Activated T-cell treated with anti-CD3 and anti-CD28 coated beads, Interleukin-2, amount 50 U/mL, for 24 hours (primary cell): Measurements from ENCODE around the gene GBA3.

Experiments used
- DNase-seq: peaks from one replicate; pipeline ENCODE4 v3.0.0-alpha.2; 2020
- H3K27ac Mint-ChIP-seq: 2 replicates; pipeline ENCODE4 v1.8.0; 2020; ENCODE audit warnings: mild to moderate bottlenecking, mixed read lengths
- H3K27me3 Mint-ChIP-seq: 2 replicates; pipeline ENCODE4 v1.8.0; 2020; ENCODE audit warnings: mixed read lengths
- H3K36me3 Mint-ChIP-seq: 2 replicates; pipeline ENCODE4 v1.8.0; 2020; ENCODE audit warnings: low read depth, mixed read lengths
- H3K4me1 Mint-ChIP-seq: 2 replicates; pipeline ENCODE4 v1.8.0; 2020; ENCODE audit warnings: low read depth, mixed read lengths
- H3K4me3 Mint-ChIP-seq: 2 replicates; pipeline ENCODE4 v1.8.0; 2020; ENCODE audit warnings: mild to moderate bottlenecking, moderate library complexity, mixed read lengths
- H3K9me3 Mint-ChIP-seq: 2 replicates; pipeline ENCODE4 v1.8.0; 2020; ENCODE audit warnings: mixed read lengths

GBA3 gene

GRCh38 chr4:22692736-22693135, at the start of gene GBA3:
GBA3 (plus strand) TSS chr4:22692937.
- H3K9me3 Mint-ChIP-seq = no peaks in the 10 kb centered on the region

GRCh38 chr4:22643952-22644351, 48.8 kb upstream of the GBA3 start:
- H3K27me3 Mint-ChIP-seq = no peaks in the 10 kb centered on the region

More at GRCh38 chr4:22692736-22693135, at the start of gene GBA3:
- Mint-ChIP-seq H3K36me3 (no peaks in the 10 kb centered on the region), H3K27ac (no peak within 1 kb of the TSS), H3K27me3 (no peaks in the 10 kb centered on the region), H3K4me3 (no peak within 1 kb of the TSS), H3K4me1 (peaks cover 13% of the 10 kb centered on the region)
- no peak for DNase-seq

GRCh38 chr4:22645481-22646182, 47.1 kb upstream of the GBA3 start:
- H3K9me3 Mint-ChIP-seq = peaks cover 8% of the 10 kb centered on the region

More at GRCh38 chr4:22643952-22644351, 48.8 kb upstream of the GBA3 start:
- H3K4me1 Mint-ChIP-seq = no peaks in the 10 kb centered on the region
- no peak overlapping the region for H3K27ac Mint-ChIP-seq
- no peaks in the 10 kb centered on the region for H3K36me3 Mint-ChIP-seq
- no peak overlapping the region for H3K4me3 Mint-ChIP-seq
- DNase-seq = no peak
- H3K9me3 Mint-ChIP-seq = peaks cover 14% of the 10 kb centered on the region

GRCh38 chr4:22648996-22649395, 43.7 kb upstream of the GBA3 start:
- no peak overlapping the region for H3K4me3 Mint-ChIP-seq

More at GRCh38 chr4:22645481-22646182, 47.1 kb upstream of the GBA3 start:
- no peaks in the 10 kb centered on the region for H3K27me3 Mint-ChIP-seq
- no peak overlapping the region for H3K4me3 Mint-ChIP-seq
- DNase-seq = no peak
- no peaks in the 10 kb centered on the region for H3K4me1 Mint-ChIP-seq
- H3K27ac Mint-ChIP-seq = no peak overlapping the region
- H3K36me3 Mint-ChIP-seq = no peaks in the 10 kb centered on the region

GRCh38 chr4:22650771-22651170, 42.0 kb upstream of the GBA3 start:
- H3K4me1 Mint-ChIP-seq = peaks cover 10% of the 10 kb centered on the region
- no peaks in the 10 kb centered on the region for H3K27me3 Mint-ChIP-seq
- H3K9me3 Mint-ChIP-seq = peaks cover 8% of the 10 kb centered on the region
- no peak overlapping the region for H3K4me3 Mint-ChIP-seq
- no peak for DNase-seq
- no peak overlapping the region for H3K27ac Mint-ChIP-seq
- H3K36me3 Mint-ChIP-seq = no peaks in the 10 kb centered on the region

More at GRCh38 chr4:22648996-22649395, 43.7 kb upstream of the GBA3 start:
- no peaks in the 10 kb centered on the region for H3K27me3 Mint-ChIP-seq
- no peak for DNase-seq
- peaks cover 6% of the 10 kb centered on the region for H3K9me3 Mint-ChIP-seq
- H3K36me3 Mint-ChIP-seq = no peaks in the 10 kb centered on the region
- H3K27ac Mint-ChIP-seq = no peak overlapping the region
- peaks cover 5% of the 10 kb centered on the region for H3K4me1 Mint-ChIP-seq

GRCh38 chr4:22653752-22654151, 39.0 kb upstream of the GBA3 start:
- Mint-ChIP-seq H3K36me3 (no peaks in the 10 kb centered on the region), H3K4me3 (no peak overlapping the region), H3K27ac (no peak overlapping the region), H3K27me3 (no peaks in the 10 kb centered on the region), H3K9me3 (peaks cover 10% of the 10 kb centered on the region), H3K4me1 (peaks cover 10% of the 10 kb centered on the region)
- no peak for DNase-seq

GRCh38 chr4:22661443-22661842, 31.3 kb upstream of the GBA3 start:
- H3K4me3 Mint-ChIP-seq = no peak overlapping the region
- no peaks in the 10 kb centered on the region for H3K36me3 Mint-ChIP-seq
- no peak for DNase-seq
- H3K27ac Mint-ChIP-seq = no peak overlapping the region
- no peaks in the 10 kb centered on the region for H3K27me3 Mint-ChIP-seq
- H3K9me3 Mint-ChIP-seq = peaks cover 2% of the 10 kb centered on the region
- no peaks in the 10 kb centered on the region for H3K4me1 Mint-ChIP-seq

GRCh38 chr4:22667332-22667940, 25.3 kb upstream of the GBA3 start:
- no peak for DNase-seq
- Mint-ChIP-seq H3K36me3 (no peaks in the 10 kb centered on the region), H3K9me3 (peaks cover 7% of the 10 kb centered on the region), H3K27me3 (no peaks in the 10 kb centered on the region), H3K27ac (no peak overlapping the region), H3K4me3 (no peak overlapping the region), H3K4me1 (peaks cover 33% of the 10 kb centered on the region)

- no peak overlapping the region for H3K4me3 Mint-ChIP-seq
Measured at GRCh38 chr4:22668301-22668700, 24.4 kb upstream of the GBA3 start.

GRCh38 chr4:22668702-22669101, 24.0 kb upstream of the GBA3 start:
- Mint-ChIP-seq H3K9me3 (peaks cover 7% of the 10 kb centered on the region), H3K27ac (peak overlapping the region; percentile 64), H3K27me3 (no peaks in the 10 kb centered on the region), H3K4me3 (no peak overlapping the region), H3K36me3 (no peaks in the 10 kb centered on the region), H3K4me1 (peaks cover 44% of the 10 kb centered on the region)
- DNase-seq = no peak

More at GRCh38 chr4:22668301-22668700, 24.4 kb upstream of the GBA3 start:
- Mint-ChIP-seq H3K36me3 (no peaks in the 10 kb centered on the region), H3K27ac (peak overlapping the region; percentile 28), H3K27me3 (no peaks in the 10 kb centered on the region), H3K4me1 (peaks cover 41% of the 10 kb centered on the region), H3K9me3 (peaks cover 7% of the 10 kb centered on the region)
- no peak for DNase-seq

GRCh38 chr4:22670956-22671355, 21.8 kb upstream of the GBA3 start:
- DNase-seq = no peak
- peaks cover 55% of the 10 kb centered on the region for H3K4me1 Mint-ChIP-seq

GRCh38 chr4:22672519-22672918, 20.2 kb upstream of the GBA3 start:
- Mint-ChIP-seq H3K4me3 (no peak overlapping the region), H3K9me3 (peaks cover 3% of the 10 kb centered on the region), H3K4me1 (peaks cover 65% of the 10 kb centered on the region), H3K27ac (peak overlapping the region; percentile 39), H3K27me3 (no peaks in the 10 kb centered on the region), H3K36me3 (no peaks in the 10 kb centered on the region)
- DNase-seq = no peak

More at GRCh38 chr4:22670956-22671355, 21.8 kb upstream of the GBA3 start:
- Mint-ChIP-seq H3K27ac (no peak overlapping the region), H3K9me3 (peaks cover 7% of the 10 kb centered on the region), H3K27me3 (no peaks in the 10 kb centered on the region), H3K4me3 (no peak overlapping the region), H3K36me3 (no peaks in the 10 kb centered on the region)

- Mint-ChIP-seq H3K4me1 (peaks cover 67% of the 10 kb centered on the region), H3K4me3 (no peak overlapping the region), H3K27ac (peak overlapping the region; percentile 39), H3K9me3 (peaks cover 3% of the 10 kb centered on the region), H3K27me3 (no peaks in the 10 kb centered on the region), H3K36me3 (no peaks in the 10 kb centered on the region)
- no peak for DNase-seq
Measured at GRCh38 chr4:22672944-22673343, 19.8 kb upstream of the GBA3 start.

- Mint-ChIP-seq H3K36me3 (no peaks in the 10 kb centered on the region), H3K4me3 (no peak overlapping the region), H3K27ac (no peak overlapping the region), H3K27me3 (no peaks in the 10 kb centered on the region), H3K4me1 (peaks cover 56% of the 10 kb centered on the region), H3K9me3 (no peaks in the 10 kb centered on the region)
- DNase-seq = no peak
Measured at GRCh38 chr4:22674700-22675099, 18.0 kb upstream of the GBA3 start.

GRCh38 chr4:22676063-22676462, 16.7 kb upstream of the GBA3 start:
- Mint-ChIP-seq H3K27me3 (no peaks in the 10 kb centered on the region), H3K36me3 (no peaks in the 10 kb centered on the region), H3K27ac (no peak overlapping the region), H3K4me1 (peaks cover 59% of the 10 kb centered on the region), H3K9me3 (no peaks in the 10 kb centered on the region), H3K4me3 (no peak overlapping the region)
- DNase-seq = no peak
